ENCODE data around the gene SERAC1.

SERAC1 gene

GRCh38 chr6:158080849-158081656, 87.0 kb downstream of the SERAC1 start:
- TF ChIP-seq CTCF (conservative IDR thresholded peaks at IDR 0.05; ENCODE audit: low read length) = no peak
- no peak for DNase-seq (ENCODE audit: low read depth)
- H3K4me3 ChIP-seq (ENCODE audit: low read length) = no peak overlapping the region

- H3K4me3 ChIP-seq (ENCODE audit: low read length) = no peak overlapping the region
- no peak for DNase-seq (ENCODE audit: low read depth)
- no peak for TF ChIP-seq CTCF (conservative IDR thresholded peaks at IDR 0.05; ENCODE audit: low read length)
These were observed 89.7 kb downstream of the SERAC1 start for GRCh38 chr6:158078320-158078719.

GRCh38 chr6:158077676-158078075, 90.4 kb downstream of the SERAC1 start:
- no peak for TF ChIP-seq CTCF (conservative IDR thresholded peaks at IDR 0.05; ENCODE audit: low read length)
- H3K4me3 ChIP-seq (ENCODE audit: low read length) = no peak overlapping the region
- DNase-seq (ENCODE audit: low read depth) = no peak

- no peak overlapping the region for H3K4me3 ChIP-seq (ENCODE audit: low read length)
- no peak for DNase-seq (ENCODE audit: low read depth)
- no peak for TF ChIP-seq CTCF (conservative IDR thresholded peaks at IDR 0.05; ENCODE audit: low read length)
These were observed 91.5 kb downstream of the SERAC1 start for GRCh38 chr6:158076548-158076947.

- no peak for TF ChIP-seq CTCF (conservative IDR thresholded peaks at IDR 0.05; ENCODE audit: low read length)
- H3K4me3 ChIP-seq (ENCODE audit: low read length) = no peak overlapping the region
- DNase-seq (ENCODE audit: low read depth) = no peak
These were observed 94.3 kb downstream of the SERAC1 start for GRCh38 chr6:158073776-158074175.

GRCh38 chr6:158072083-158072721, 95.9 kb downstream of the SERAC1 start:
- peak; percentile 90 for TF ChIP-seq CTCF (conservative IDR thresholded peaks at IDR 0.05; ENCODE audit: low read length)

More at GRCh38 chr6:158072083-158072721, 95.9 kb downstream of the SERAC1 start:
- peak; percentile 72 for DNase-seq (ENCODE audit: low read depth)
- no peak overlapping the region for H3K4me3 ChIP-seq (ENCODE audit: low read length)

Measured in AG10803 (cell line).